Keratinocyte (primary cell): ENCODE measurements around the gene ECT2L. TPM values are rescaled to one million over a fixed set of nuclear protein-coding genes. Genes with fewer than 3 reads are reported as not detected.

Experiments
- DNase-seq: peaks from one replicate; pipeline ENCODE4 v3.0.0-alpha.2; 2011; ENCODE audit warnings: low read depth, missing footprints, low spot score
- FAIRE-seq: peaks from 2 replicates; lab custom pipeline; 2011; peaks lifted over from hg19 to GRCh38; lab: Jason Lieb, UNC
- H2AFZ ChIP-seq: 2 replicates; pipeline ENCODE4 v1.6.0; 2012; ENCODE audit warnings: low read length, control low read depth, inconsistent platforms; ENCODE audit not compliant: control insufficient read depth
- H3K27ac ChIP-seq: 2 replicates; pipeline ENCODE4 v1.5.1; 2011; ENCODE audit warnings: low read length; ENCODE audit not compliant: control insufficient read depth, insufficient read depth
- H3K27me3 ChIP-seq: 3 replicates; pipeline ENCODE4 v1.6.0; 2011; ENCODE audit warnings: low read length; ENCODE audit not compliant: control insufficient read depth, insufficient read depth; ENCODE audit errors: extremely low read depth
- H3K36me3 ChIP-seq, 2 experiments: 2 replicates in 1 of 2; 3 replicates in 1 of 2; pipeline ENCODE4 v1.5.1; 2011; ENCODE audit warnings: low read length in 2 of 2, mild to moderate bottlenecking in 1 of 2; ENCODE audit not compliant: control insufficient read depth in 2 of 2, insufficient read depth in 2 of 2; ENCODE audit errors: extremely low read depth in 1 of 2
- H3K4me1 ChIP-seq: 3 replicates; pipeline ENCODE4 v1.5.1; 2011; ENCODE audit warnings: low read length; ENCODE audit not compliant: control insufficient read depth, insufficient read depth; ENCODE audit errors: extremely low read depth
- H3K4me2 ChIP-seq: 3 replicates; pipeline ENCODE4 v1.6.0; 2011; ENCODE audit warnings: low read depth, low read length; ENCODE audit not compliant: control insufficient read depth, insufficient read depth; ENCODE audit errors: extremely low read depth
- H3K4me3 ChIP-seq, 3 experiments: fragments of 200-600 bp in 1 of 3; sonication (generic) in 1 of 3; 2 replicates in 2 of 3; 3 replicates in 1 of 3; pipeline ENCODE4 v1.5.1; 2011 to 2016; ENCODE audit warnings: low read length in 3 of 3, mild to moderate bottlenecking in 3 of 3, control low read depth in 2 of 3, inconsistent platforms in 1 of 3, low read depth in 1 of 3, mixed read lengths in 1 of 3, mixed run types in 1 of 3, moderate library complexity in 1 of 3; ENCODE audit not compliant: control insufficient read depth in 2 of 3, insufficient read depth in 2 of 3; ENCODE audit errors: extremely low read depth in 1 of 3
- H3K79me2 ChIP-seq: 2 replicates; pipeline ENCODE4 v1.6.0; 2012; ENCODE audit warnings: low read length; ENCODE audit not compliant: control insufficient read depth, insufficient read depth
- H3K9ac ChIP-seq: 3 replicates; pipeline ENCODE4 v1.6.0; 2011; ENCODE audit warnings: low read length; ENCODE audit not compliant: control insufficient read depth, insufficient read depth; ENCODE audit errors: extremely low read depth
- H3K9me1 ChIP-seq: 3 replicates; pipeline ENCODE4 v1.6.0; 2011; ENCODE audit warnings: low read length; ENCODE audit not compliant: control insufficient read depth, insufficient read depth; ENCODE audit errors: extremely low read depth
- H3K9me3 ChIP-seq: 2 replicates; pipeline ENCODE4 v1.5.1; 2012; ENCODE audit warnings: low read depth, low read length; ENCODE audit not compliant: control insufficient read depth
- H4K20me1 ChIP-seq: 3 replicates; pipeline ENCODE4 v1.6.0; 2011; ENCODE audit warnings: low read length; ENCODE audit not compliant: control insufficient read depth, insufficient read depth; ENCODE audit errors: extremely low read depth
- EZH2 ChIP-seq: IDR thresholded peaks from one replicate; pipeline ENCODE4 v1.6.1; 2012; ENCODE audit warnings: inconsistent platforms, mild to moderate bottlenecking, low read length, moderate library complexity
- dilution Hi-C: fragments of 300-500 bp; cut with MboI; formaldehyde crosslinking; loops from one replicate; pipeline ENCODE4 v1.7.0; 2020; ENCODE audit warnings: low sequenced_read_pairs; ENCODE audit not compliant: extremely low pct_ligation_motif_present
- polyA plus RNA-seq, 5 experiments: library from polyadenylated mRNA; depleted of rRNA in 3 of 5; stranded (reverse) in 3 of 5; stranded (forward) in 1 of 5; unstranded in 1 of 5; fragments of >200 nt; gene quantifications; 1 replicate in 1 of 5; 2 replicates in 3 of 5; 3 replicates in 1 of 5; pipeline versions ENCODE4 v1.2.1 to v1.2.3, GENCODE V29; 2011 to 2012; ENCODE audit warnings: missing spikeins in 2 of 5, low read depth in 1 of 5, low replicate concordance in 1 of 5
- TF ChIP-seq, protein P1 (sequence below), 3 experiments: IDR thresholded peaks in 1 of 3; conservative IDR thresholded peaks in 1 of 3; optimal IDR thresholded peaks in 1 of 3; 2 replicates in 2 of 3; 3 replicates in 1 of 3; pipeline versions ENCODE3 to v1.5.1; 2011; ENCODE audit warnings: low read length in 3 of 3, mild to moderate bottlenecking in 3 of 3, moderate library complexity in 2 of 3, control low read depth in 1 of 3, inconsistent platforms in 1 of 3; ENCODE audit not compliant: insufficient read depth in 2 of 3; ENCODE audit errors: extremely low read depth in 1 of 3

ECT2L gene
- polyA plus RNA-seq, 1 donor (not counting 4 experiments of a cell fraction or from before 2014, with no cell fraction given), result 0.01 TPM

DNA sequence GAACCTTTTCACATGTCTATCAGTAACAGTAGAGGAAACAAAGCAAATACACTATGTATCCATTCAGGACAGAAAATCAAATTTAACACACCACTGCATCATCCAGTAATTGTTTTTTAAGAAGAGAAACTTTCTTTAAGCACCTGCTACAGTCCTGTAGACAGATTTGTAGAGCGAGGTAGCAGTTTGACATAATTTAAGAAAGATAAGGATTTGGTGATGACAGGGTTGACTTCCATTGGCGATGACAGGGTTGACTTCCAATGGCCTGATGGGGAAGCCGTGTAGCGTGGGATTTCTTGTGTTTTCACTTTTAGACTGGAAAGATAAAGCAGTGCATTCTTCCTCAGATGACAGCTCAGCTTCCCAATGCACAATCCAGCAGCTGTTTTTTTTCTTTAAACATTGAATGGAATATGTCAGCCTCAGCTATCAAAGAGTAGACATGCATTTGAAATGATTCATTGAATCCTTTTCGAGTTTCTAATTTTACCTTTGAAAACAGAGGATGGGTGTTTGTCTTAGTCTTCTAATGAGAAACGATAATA, 68.5 kb downstream of the ECT2L start:
- TF ChIP-seq, protein P1, sequence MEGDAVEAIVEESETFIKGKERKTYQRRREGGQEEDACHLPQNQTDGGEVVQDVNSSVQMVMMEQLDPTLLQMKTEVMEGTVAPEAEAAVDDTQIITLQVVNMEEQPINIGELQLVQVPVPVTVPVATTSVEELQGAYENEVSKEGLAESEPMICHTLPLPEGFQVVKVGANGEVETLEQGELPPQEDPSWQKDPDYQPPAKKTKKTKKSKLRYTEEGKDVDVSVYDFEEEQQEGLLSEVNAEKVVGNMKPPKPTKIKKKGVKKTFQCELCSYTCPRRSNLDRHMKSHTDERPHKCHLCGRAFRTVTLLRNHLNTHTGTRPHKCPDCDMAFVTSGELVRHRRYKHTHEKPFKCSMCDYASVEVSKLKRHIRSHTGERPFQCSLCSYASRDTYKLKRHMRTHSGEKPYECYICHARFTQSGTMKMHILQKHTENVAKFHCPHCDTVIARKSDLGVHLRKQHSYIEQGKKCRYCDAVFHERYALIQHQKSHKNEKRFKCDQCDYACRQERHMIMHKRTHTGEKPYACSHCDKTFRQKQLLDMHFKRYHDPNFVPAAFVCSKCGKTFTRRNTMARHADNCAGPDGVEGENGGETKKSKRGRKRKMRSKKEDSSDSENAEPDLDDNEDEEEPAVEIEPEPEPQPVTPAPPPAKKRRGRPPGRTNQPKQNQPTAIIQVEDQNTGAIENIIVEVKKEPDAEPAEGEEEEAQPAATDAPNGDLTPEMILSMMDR (optimal IDR thresholded peaks at IDR 0.05 in 1 of 3, IDR thresholded peaks at IDR 0.05 in 1 of 3, conservative IDR thresholded peaks at IDR 0.05 in 1 of 3; ENCODE audit: extremely low read depth in 1 of 3, insufficient read depth in 2 of 3, low read length in 3 of 3), result no peak
- no peak for TF ChIP-seq EZH2
- Histone ChIP-seq H3K9ac (no peak overlapping the region), H3K27me3 (no peaks in the 10 kb centered on the region), H3K9me3 (no peaks in the 10 kb centered on the region), H3K4me1 (no peaks in the 10 kb centered on the region), H3K79me2 (no peaks in the 10 kb centered on the region), H3K36me3 (no peaks in the 10 kb centered on the region), H2AFZ (no peak overlapping the region), H4K20me1 (no peaks in the 10 kb centered on the region), H3K4me3 (no peak overlapping the region), H3K4me2 (no peak overlapping the region), H3K27ac (no peak overlapping the region), H3K9me1 (no peaks in the 10 kb centered on the region)
- FAIRE-seq (no peak), DNase-seq (no peak)
- dilution Hi-C loops, result no loop called here

DNA sequence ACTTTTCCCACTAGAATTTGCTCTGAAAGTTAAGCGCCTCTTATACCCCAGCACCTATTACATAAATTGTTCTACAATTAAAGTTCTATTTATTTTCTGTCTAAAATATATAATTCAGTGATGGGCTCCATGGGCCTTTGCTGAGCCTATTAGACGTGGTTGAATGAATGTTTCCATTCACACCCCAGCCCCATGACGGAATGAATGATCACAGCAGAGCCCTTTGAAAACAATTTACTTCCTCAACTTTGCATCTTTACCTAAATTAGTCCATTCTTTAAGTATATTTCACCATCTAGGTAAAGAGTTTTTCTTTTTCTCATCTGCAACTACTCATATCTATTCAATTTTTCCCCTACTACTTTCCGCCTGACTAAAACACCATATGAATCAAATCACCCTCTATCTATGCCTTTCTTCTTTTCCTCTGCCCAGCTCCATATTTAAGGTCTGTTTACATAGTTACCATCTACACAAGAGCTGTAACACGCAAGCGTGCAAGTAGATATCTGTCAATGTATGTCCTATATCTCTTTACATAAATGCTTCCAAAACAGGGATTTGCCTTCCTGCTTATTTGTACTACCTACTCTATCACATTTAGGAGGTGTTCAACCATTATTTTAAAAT, 69.7 kb downstream of the ECT2L start:
- Histone ChIP-seq H4K20me1 (no peaks in the 10 kb centered on the region), H3K4me1 (peaks cover 6% of the 10 kb centered on the region), H3K4me2 (no peak overlapping the region), H3K36me3 (no peaks in the 10 kb centered on the region), H3K4me3 (no peak overlapping the region), H3K9ac (no peak overlapping the region), H3K9me1 (no peaks in the 10 kb centered on the region), H3K9me3 (no peaks in the 10 kb centered on the region), H2AFZ (no peak overlapping the region), H3K79me2 (no peaks in the 10 kb centered on the region), H3K27ac (no peak overlapping the region), H3K27me3 (no peaks in the 10 kb centered on the region)
- TF ChIP-seq, protein P1 (optimal IDR thresholded peaks at IDR 0.05 in 1 of 3, IDR thresholded peaks at IDR 0.05 in 1 of 3, conservative IDR thresholded peaks at IDR 0.05 in 1 of 3; ENCODE audit: extremely low read depth in 1 of 3, insufficient read depth in 2 of 3, low read length in 3 of 3), result no peak
- no peak for TF ChIP-seq EZH2
- DNase-seq, result no peak
- no peak for FAIRE-seq
- dilution Hi-C loops, result no loop called here
